SK-N-MC (cell line): ENCODE results near the gene PTTG1.

Experiments
- DNase-seq: peaks from one replicate; pipeline ENCODE4 v3.0.0-alpha.2; 2011; ENCODE audit warnings: low read depth, low spot score
- H3K27ac ChIP-seq: fragments of 200-600 bp; sonication (generic); 2 replicates; pipeline ENCODE4 v1.5.1; 2016; ENCODE audit warnings: mixed run types
- H3K36me3 ChIP-seq: fragments of 200-600 bp; sonication (generic); 2 replicates; pipeline ENCODE4 v1.6.1; 2017; ENCODE audit warnings: antibody characterized with exemption, low read length, mixed read lengths; ENCODE audit not compliant: insufficient read depth
- H3K4me3 ChIP-seq: fragments of 200-600 bp; sonication (generic); 2 replicates; pipeline ENCODE4 v1.5.1; 2016
- H3K9ac ChIP-seq: fragments of 200-600 bp; sonication (generic); 2 replicates; pipeline ENCODE4 v1.8.0; 2017; ENCODE audit warnings: mixed run types, mixed read lengths; ENCODE audit not compliant: insufficient read length
- H3K9me3 ChIP-seq: fragments of 200-600 bp; sonication (generic); 2 replicates; pipeline ENCODE4 v1.6.1; 2017; ENCODE audit warnings: low read depth, mild to moderate bottlenecking, antibody characterized with exemption, low read length, moderate library complexity, mixed read lengths
- EZH2 ChIP-seq: fragments of 200-600 bp; sonication (generic); IDR thresholded peaks from one replicate; pipeline ENCODE4 v1.6.1; 2017; ENCODE audit warnings: antibody characterized with exemption
- FOXP2 ChIP-seq: optimal IDR thresholded peaks from 2 replicates; pipeline ENCODE3; 2011; ENCODE audit warnings: mild to moderate bottlenecking, moderate library complexity; ENCODE audit not compliant: insufficient read depth; ENCODE audit errors: extremely low read length, control extremely low read depth
- POLR2AphosphoS5 ChIP-seq: IDR thresholded peaks from 2 replicates; pipeline ENCODE4 v1.6.1; 2012; ENCODE audit warnings: mild to moderate bottlenecking, low read depth, low read length, borderline replicate concordance

PTTG1 gene

GRCh38 chr5:160463227-160463626, 41.6 kb downstream of the PTTG1 start:
- TF ChIP-seq POLR2AphosphoS5 (no peak), EZH2 (no peak), FOXP2 (no peak)
- Histone ChIP-seq H3K9ac (no peak overlapping the region), H3K4me3 (no peak overlapping the region), H3K9me3 (no peaks in the 10 kb centered on the region), H3K27ac (no peak overlapping the region), H3K36me3 (no peaks in the 10 kb centered on the region)
- DNase-seq: no peak

DNA sequence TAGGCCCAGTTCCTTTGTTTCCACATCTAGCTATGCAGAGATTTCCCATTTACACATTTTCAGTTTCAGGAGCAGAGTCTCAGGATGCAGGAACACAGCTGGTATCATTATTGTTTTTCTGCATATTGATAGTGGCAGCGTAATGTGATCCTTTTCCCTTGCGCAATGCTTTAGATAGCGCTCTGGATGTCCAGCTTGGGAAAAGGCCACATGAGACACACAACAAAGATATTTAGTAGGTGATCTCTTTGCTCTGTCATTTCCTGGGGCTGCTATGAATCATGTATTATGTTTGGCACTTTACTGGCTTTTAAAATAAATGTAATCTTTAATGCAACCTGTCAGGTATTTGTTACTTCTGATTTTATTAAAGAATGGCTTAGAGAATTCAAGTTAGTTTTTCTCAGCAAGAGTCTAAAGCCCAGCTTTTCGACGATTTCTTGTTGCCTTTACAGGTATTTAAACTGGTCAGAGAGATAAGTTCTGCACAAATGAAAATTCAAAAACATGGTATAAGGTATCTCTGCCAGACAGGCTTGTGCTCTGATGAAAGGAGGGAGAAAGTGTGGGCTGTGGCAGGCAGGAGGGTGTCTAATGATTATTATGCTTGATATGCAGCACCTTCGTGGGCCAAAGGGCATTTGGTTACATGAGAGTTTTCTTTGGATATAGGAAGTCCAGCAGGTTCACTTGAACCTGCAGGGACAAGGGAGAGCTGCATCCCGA, 42.2 kb downstream of the PTTG1 start:
- Histone ChIP-seq H3K36me3 (no peaks in the 10 kb centered on the region), H3K4me3 (no peak overlapping the region), H3K9me3 (no peaks in the 10 kb centered on the region), H3K9ac (no peak overlapping the region), H3K27ac (no peak overlapping the region)
- no peak for DNase-seq
- TF ChIP-seq POLR2AphosphoS5: no peak
- TF ChIP-seq EZH2: no peak
- TF ChIP-seq FOXP2: no peak

DNA sequence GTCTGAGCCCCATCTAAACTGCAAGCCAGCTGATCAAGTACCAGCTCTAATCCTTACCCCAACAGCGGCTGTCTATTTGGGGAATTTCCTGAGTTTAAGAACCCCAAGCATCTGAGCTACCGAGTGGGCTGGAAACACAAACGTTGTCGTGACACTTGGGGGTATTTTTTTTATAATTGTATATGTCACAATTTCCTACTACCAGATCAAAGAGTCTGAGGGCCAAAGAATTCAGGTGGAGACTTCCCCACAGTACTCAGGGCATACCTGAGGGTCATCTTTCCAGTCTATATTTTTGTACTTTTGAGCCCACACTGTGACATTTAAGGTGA, 42.8 kb downstream of the PTTG1 start:
- TF ChIP-seq POLR2AphosphoS5 (no peak), EZH2 (no peak), FOXP2 (no peak)
- Histone ChIP-seq H3K27ac (no peak overlapping the region), H3K9me3 (no peaks in the 10 kb centered on the region), H3K4me3 (no peak overlapping the region), H3K9ac (no peak overlapping the region), H3K36me3 (no peaks in the 10 kb centered on the region)
- no peak for DNase-seq

- no peaks in the 10 kb centered on the region for H3K9me3 ChIP-seq
- H3K27ac ChIP-seq: 0 out of 2 replicates have a peak overlapping the region, but pooled peaks have one; percentile 13
- TF ChIP-seq FOXP2 (no peak), EZH2 (no peak), POLR2AphosphoS5 (no peak)
- no peak overlapping the region for H3K9ac ChIP-seq
- H3K36me3 ChIP-seq: no peaks in the 10 kb centered on the region
- H3K4me3 ChIP-seq: no peak overlapping the region
- no peak for DNase-seq
Observed at GRCh38 chr5:160466116-160466515, 44.5 kb downstream of the PTTG1 start.

- peak overlapping the region; percentile 70 for H3K4me3 ChIP-seq
- no peak for TF ChIP-seq FOXP2
- no peak for TF ChIP-seq POLR2AphosphoS5
- TF ChIP-seq EZH2: no peak
- H3K9me3 ChIP-seq: no peaks in the 10 kb centered on the region
- peak overlapping the region; percentile 86 for H3K27ac ChIP-seq
- H3K9ac ChIP-seq: no peak overlapping the region
- no peak for DNase-seq
- no peaks in the 10 kb centered on the region for H3K36me3 ChIP-seq
Observed at GRCh38 chr5:160466889-160467554, 45.4 kb downstream of the PTTG1 start.

GRCh38 chr5:160467555-160468362, 46.1 kb downstream of the PTTG1 start:
- DNase-seq: peak; percentile 61
- no peaks in the 10 kb centered on the region for H3K36me3 ChIP-seq
- TF ChIP-seq EZH2: no peak
- TF ChIP-seq POLR2AphosphoS5: peak; percentile 39; the same call in 1 of the 2 replicates
- peak; percentile 58 for TF ChIP-seq FOXP2
- peak overlapping the region; percentile 70 for H3K4me3 ChIP-seq
- peak overlapping the region; percentile 86 for H3K27ac ChIP-seq
- H3K9me3 ChIP-seq: no peaks in the 10 kb centered on the region
- no peak overlapping the region for H3K9ac ChIP-seq

- H3K9ac ChIP-seq: no peak overlapping the region
- peak overlapping the region; percentile 70 for H3K4me3 ChIP-seq
- TF ChIP-seq EZH2: no peak
- no peak for TF ChIP-seq POLR2AphosphoS5
- TF ChIP-seq FOXP2: no peak
- no peak for DNase-seq
- H3K36me3 ChIP-seq: no peaks in the 10 kb centered on the region
- peak overlapping the region; percentile 86 for H3K27ac ChIP-seq
- no peaks in the 10 kb centered on the region for H3K9me3 ChIP-seq
Observed at GRCh38 chr5:160468363-160468975, 46.8 kb downstream of the PTTG1 start.
